Measurements from ENCODE around the gene CHRM5.

CHRM5 gene

GRCh38 chr15:34064438-34064837 is 96.1 kb downstream of the CHRM5 start:
- H3K4me3 ChIP-seq (ENCODE audit: low read length) = no peak overlapping the region
- no peak for DNase-seq (ENCODE audit: low read depth)
- TF ChIP-seq CTCF (conservative IDR thresholded peaks at IDR 0.05; ENCODE audit: low read length) = no peak

- TF ChIP-seq CTCF (conservative IDR thresholded peaks at IDR 0.05; ENCODE audit: low read length) = no peak
- DNase-seq (ENCODE audit: low read depth) = no peak
- no peak overlapping the region for H3K4me3 ChIP-seq (ENCODE audit: low read length)
Observed at GRCh38 chr15:34065261-34065660, 97.0 kb downstream of the CHRM5 start.

GRCh38 chr15:34065941-34066340 is 97.6 kb downstream of the CHRM5 start:
- H3K4me3 ChIP-seq (ENCODE audit: low read length) = no peak overlapping the region
- no peak for TF ChIP-seq CTCF (conservative IDR thresholded peaks at IDR 0.05; ENCODE audit: low read length)
- DNase-seq (ENCODE audit: low read depth) = no peak

- no peak for TF ChIP-seq CTCF (conservative IDR thresholded peaks at IDR 0.05; ENCODE audit: low read length)
- no peak overlapping the region for H3K4me3 ChIP-seq (ENCODE audit: low read length)
- DNase-seq (ENCODE audit: low read depth) = no peak
Observed at GRCh38 chr15:34070003-34070402, 101.7 kb downstream of the CHRM5 start.

GRCh38 chr15:34076785-34077184 is 108.5 kb downstream of the CHRM5 start:
- no peak for DNase-seq (ENCODE audit: low read depth)
- H3K4me3 ChIP-seq (ENCODE audit: low read length) = no peak overlapping the region
- no peak for TF ChIP-seq CTCF (conservative IDR thresholded peaks at IDR 0.05; ENCODE audit: low read length)

- DNase-seq (ENCODE audit: low read depth) = no peak
- no peak for TF ChIP-seq CTCF (conservative IDR thresholded peaks at IDR 0.05; ENCODE audit: low read length)
- H3K4me3 ChIP-seq (ENCODE audit: low read length) = no peak overlapping the region
Observed at GRCh38 chr15:34078900-34079299, 110.6 kb downstream of the CHRM5 start.

- H3K4me3 ChIP-seq (ENCODE audit: low read length) = no peak overlapping the region
- no peak for TF ChIP-seq CTCF (conservative IDR thresholded peaks at IDR 0.05; ENCODE audit: low read length)
- no peak for DNase-seq (ENCODE audit: low read depth)
Observed at GRCh38 chr15:34079904-34080303, 111.6 kb downstream of the CHRM5 start.

All from AG10803 (cell line).